Hepatocyte (in vitro differentiated cells): ENCODE results near the gene ERC2. TPM values are rescaled to one million over a fixed set of nuclear protein-coding genes. Genes with fewer than 3 reads are reported as not detected.

ENCODE experiments used
- DNase-seq: peaks from one replicate; pipeline ENCODE4 v3.0.0-alpha.2; 2016; ENCODE audit warnings: low spot score
- H2AFZ ChIP-seq: fragments of 200-600 bp; sonication (generic); 2 replicates; pipeline ENCODE4 v1.6.0; 2016; ENCODE audit warnings: antibody characterized with exemption, mild to moderate bottlenecking
- H3K27ac ChIP-seq: fragments of 200-600 bp; sonication (generic); 2 replicates; pipeline ENCODE4 v1.5.1; 2016; ENCODE audit warnings: mild to moderate bottlenecking
- H3K27me3 ChIP-seq: fragments of 200-600 bp; sonication (generic); 2 replicates; pipeline ENCODE4 v1.6.1; 2016
- H3K36me3 ChIP-seq: fragments of 200-600 bp; sonication (generic); replicated peaks from 2 replicates; pipeline ENCODE4 v1.5.1; 2016; ENCODE audit warnings: low read depth; ENCODE audit not compliant: insufficient read depth
- H3K4me1 ChIP-seq: fragments of 200-600 bp; sonication (generic); 2 replicates; pipeline ENCODE4 v1.5.1; 2016; ENCODE audit warnings: mild to moderate bottlenecking, moderate library complexity; ENCODE audit not compliant: insufficient read depth
- H3K4me2 ChIP-seq: fragments of 200-600 bp; sonication (generic); 2 replicates; pipeline ENCODE4 v1.6.0; 2016
- H3K4me3 ChIP-seq: fragments of 200-600 bp; sonication (generic); 2 replicates; pipeline ENCODE4 v1.5.1; 2016; ENCODE audit warnings: mild to moderate bottlenecking
- H3K79me2 ChIP-seq: fragments of 200-600 bp; sonication (generic); 2 replicates; pipeline ENCODE4 v1.6.0; 2017; ENCODE audit warnings: mild to moderate bottlenecking
- H3K9me2 ChIP-seq: fragments of 200-600 bp; sonication (generic); replicated peaks from 2 replicates; pipeline ENCODE4 v1.6.0; 2017; ENCODE audit warnings: mild to moderate bottlenecking; ENCODE audit not compliant: insufficient read depth
- H3K9me3 ChIP-seq: fragments of 200-600 bp; sonication (generic); 2 replicates; pipeline ENCODE4 v1.5.1; 2016; ENCODE audit warnings: low read depth, mild to moderate bottlenecking
- H4K20me1 ChIP-seq: fragments of 200-600 bp; sonication (generic); 2 replicates; pipeline ENCODE4 v1.6.0; 2016; ENCODE audit warnings: mild to moderate bottlenecking; ENCODE audit not compliant: insufficient read depth, poor library complexity, severe bottlenecking
- EZH2 ChIP-seq: fragments of 200-600 bp; sonication (generic); IDR thresholded peaks from 2 replicates; pipeline ENCODE4 v1.6.1; 2016; ENCODE audit warnings: antibody characterized with exemption, mild to moderate bottlenecking, borderline replicate concordance
- EZH2phosphoT487 ChIP-seq: fragments of 200-600 bp; sonication (generic); IDR thresholded peaks from one replicate; pipeline ENCODE4 v1.6.1; 2018; ENCODE audit warnings: antibody characterized with exemption, mild to moderate bottlenecking, low read depth, moderate library complexity; ENCODE audit not compliant: unreplicated experiment, severe bottlenecking
- WGBS: methylation state at CpG from one replicate; pipeline ENCODE4 v1.1.6; 2016; ENCODE audit warnings: low lambda C conversion rate; ENCODE audit errors: missing lambda C conversion rate; 5-methylcytosine and 5-hydroxymethylcytosine counted together
- polyA plus RNA-seq: library from polyadenylated mRNA; unstranded; fragments of >200 nt; fragmentation: Nextera tagmentation; extraction: Ambion mirVana; gene quantifications from 2 replicates; pipeline ENCODE4 v1.2.1, GENCODE V29; 2016
- total RNA-seq: library from RNA; depleted of rRNA; stranded (reverse); fragments of >200 nt; gene quantifications from 2 replicates; pipeline ENCODE4 v1.2.3, GENCODE V29; 2014
- TF ChIP-seq, protein P1 (sequence below): fragments of 200-600 bp; sonication (generic); IDR thresholded peaks from 2 replicates; pipeline ENCODE4 v1.5.1; 2016; ENCODE audit warnings: antibody characterized with exemption, mild to moderate bottlenecking; ENCODE audit not compliant: poor library complexity

Gene ERC2
- total and polyA plus RNA-seq, 2 experiments from 2014 or later: 1.2 to 5.3 TPM

DNA sequence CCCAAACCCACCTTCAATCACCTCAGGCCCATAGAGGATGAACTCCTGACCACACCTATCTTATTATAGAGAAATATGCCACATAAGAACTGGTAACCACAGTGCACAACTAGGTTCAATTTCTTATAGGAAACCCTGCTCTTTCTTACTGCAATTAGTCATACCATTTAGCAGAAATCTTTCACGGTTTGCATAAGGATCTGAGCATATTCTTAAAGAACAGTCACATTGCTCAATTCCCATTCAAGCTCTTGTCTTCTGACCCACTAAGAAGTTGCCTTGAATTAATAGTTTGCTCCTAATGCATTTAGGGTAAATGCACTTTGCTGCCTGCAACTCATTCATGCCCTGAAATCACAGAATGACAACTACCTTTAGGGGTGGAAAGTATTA, 9.2 kb downstream of the ERC2 start:
- H3K27me3 ChIP-seq: no peaks in the 10 kb centered on the region
- H3K79me2 ChIP-seq: no peaks in the 10 kb centered on the region
- H3K4me1 ChIP-seq: no peaks in the 10 kb centered on the region
- no peaks in the 10 kb centered on the region for H4K20me1 ChIP-seq
- no peaks in the 10 kb centered on the region for H3K36me3 ChIP-seq
- 81% methylated on average over 1 of the region's 1 CpG for WGBS
- H3K9me3 ChIP-seq: no peaks in the 10 kb centered on the region
- no peak overlapping the region for H2AFZ ChIP-seq
- H3K4me3 ChIP-seq: no peak overlapping the region
- H3K9me2 ChIP-seq: no peaks in the 10 kb centered on the region
- DNase-seq: no peak
- no peak overlapping the region for H3K4me2 ChIP-seq
- TF ChIP-seq, protein P1, sequence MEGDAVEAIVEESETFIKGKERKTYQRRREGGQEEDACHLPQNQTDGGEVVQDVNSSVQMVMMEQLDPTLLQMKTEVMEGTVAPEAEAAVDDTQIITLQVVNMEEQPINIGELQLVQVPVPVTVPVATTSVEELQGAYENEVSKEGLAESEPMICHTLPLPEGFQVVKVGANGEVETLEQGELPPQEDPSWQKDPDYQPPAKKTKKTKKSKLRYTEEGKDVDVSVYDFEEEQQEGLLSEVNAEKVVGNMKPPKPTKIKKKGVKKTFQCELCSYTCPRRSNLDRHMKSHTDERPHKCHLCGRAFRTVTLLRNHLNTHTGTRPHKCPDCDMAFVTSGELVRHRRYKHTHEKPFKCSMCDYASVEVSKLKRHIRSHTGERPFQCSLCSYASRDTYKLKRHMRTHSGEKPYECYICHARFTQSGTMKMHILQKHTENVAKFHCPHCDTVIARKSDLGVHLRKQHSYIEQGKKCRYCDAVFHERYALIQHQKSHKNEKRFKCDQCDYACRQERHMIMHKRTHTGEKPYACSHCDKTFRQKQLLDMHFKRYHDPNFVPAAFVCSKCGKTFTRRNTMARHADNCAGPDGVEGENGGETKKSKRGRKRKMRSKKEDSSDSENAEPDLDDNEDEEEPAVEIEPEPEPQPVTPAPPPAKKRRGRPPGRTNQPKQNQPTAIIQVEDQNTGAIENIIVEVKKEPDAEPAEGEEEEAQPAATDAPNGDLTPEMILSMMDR: no peak
- TF ChIP-seq EZH2phosphoT487 (no peak), EZH2 (no peak)
- no peak overlapping the region for H3K27ac ChIP-seq

DNA sequence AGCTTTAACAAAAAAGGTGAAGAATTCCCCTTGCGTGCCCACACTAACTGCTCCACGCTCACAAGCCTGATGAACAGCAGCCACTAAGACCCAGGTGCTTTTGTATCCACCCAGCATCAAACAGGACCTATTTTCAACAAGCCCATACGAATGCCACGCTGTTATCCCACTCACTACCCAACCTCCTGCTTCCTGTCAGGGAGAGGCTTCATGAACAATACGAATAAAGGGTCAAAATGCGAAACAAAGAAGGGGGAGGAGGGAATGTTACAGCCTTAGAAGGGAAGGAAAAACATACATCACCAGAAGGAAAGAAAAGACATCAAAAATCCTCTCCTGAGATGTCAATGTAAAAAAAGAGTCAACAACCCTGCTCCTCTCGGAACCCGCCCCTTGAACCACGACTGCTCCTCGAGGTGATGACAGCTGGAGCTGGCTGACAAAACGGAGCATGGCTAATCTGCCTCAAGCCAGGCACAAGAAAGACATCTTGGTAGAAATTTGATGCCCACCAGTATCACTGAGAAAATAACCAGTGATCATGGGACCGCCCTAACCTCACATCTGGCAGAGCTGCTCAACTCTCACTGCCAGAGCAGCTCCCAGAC, 9.7 kb downstream of the ERC2 start:
- Histone ChIP-seq H2AFZ (no peak overlapping the region), H3K79me2 (no peaks in the 10 kb centered on the region), H3K27ac (no peak overlapping the region), H3K4me1 (no peaks in the 10 kb centered on the region), H3K27me3 (no peaks in the 10 kb centered on the region), H3K9me3 (no peaks in the 10 kb centered on the region), H3K36me3 (no peaks in the 10 kb centered on the region), H3K4me2 (no peak overlapping the region), H3K9me2 (no peaks in the 10 kb centered on the region), H4K20me1 (no peaks in the 10 kb centered on the region), H3K4me3 (no peak overlapping the region)
- DNase-seq: no peak
- 77% methylated on average over 12 of the region's 12 CpGs for WGBS
- TF ChIP-seq, protein P1: no peak
- no peak for TF ChIP-seq EZH2
- no peak for TF ChIP-seq EZH2phosphoT487

DNA sequence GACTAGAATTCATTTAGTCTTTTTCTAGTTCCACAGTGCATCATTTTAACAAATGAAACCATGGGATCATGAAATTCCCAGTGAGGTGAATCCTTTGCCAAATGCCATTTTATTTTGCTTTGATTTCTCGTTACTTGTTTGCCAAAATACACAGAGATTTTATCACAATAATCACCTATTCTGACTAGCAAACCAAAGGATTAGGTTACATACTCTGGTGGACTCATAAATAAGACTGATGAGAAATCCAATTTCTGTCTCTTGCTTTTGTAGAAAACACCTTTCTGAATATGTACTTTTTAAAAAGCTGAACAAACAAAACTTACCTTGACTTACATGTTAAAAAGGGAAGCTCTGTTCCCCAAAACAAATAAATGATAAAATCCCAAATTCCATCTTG, 12.2 kb downstream of the ERC2 start:
- Histone ChIP-seq H3K27ac (no peak overlapping the region), H2AFZ (no peak overlapping the region), H3K4me1 (no peaks in the 10 kb centered on the region), H3K9me2 (no peaks in the 10 kb centered on the region), H3K36me3 (no peaks in the 10 kb centered on the region), H3K9me3 (no peaks in the 10 kb centered on the region), H3K79me2 (no peaks in the 10 kb centered on the region), H3K4me2 (no peak overlapping the region), H3K27me3 (no peaks in the 10 kb centered on the region), H4K20me1 (no peaks in the 10 kb centered on the region), H3K4me3 (no peak overlapping the region)
- TF ChIP-seq EZH2phosphoT487 (no peak), EZH2 (no peak)
- TF ChIP-seq, protein P1: no peak
- no peak for DNase-seq
- 41% methylated on average over 1 of the region's 1 CpG for WGBS

DNA sequence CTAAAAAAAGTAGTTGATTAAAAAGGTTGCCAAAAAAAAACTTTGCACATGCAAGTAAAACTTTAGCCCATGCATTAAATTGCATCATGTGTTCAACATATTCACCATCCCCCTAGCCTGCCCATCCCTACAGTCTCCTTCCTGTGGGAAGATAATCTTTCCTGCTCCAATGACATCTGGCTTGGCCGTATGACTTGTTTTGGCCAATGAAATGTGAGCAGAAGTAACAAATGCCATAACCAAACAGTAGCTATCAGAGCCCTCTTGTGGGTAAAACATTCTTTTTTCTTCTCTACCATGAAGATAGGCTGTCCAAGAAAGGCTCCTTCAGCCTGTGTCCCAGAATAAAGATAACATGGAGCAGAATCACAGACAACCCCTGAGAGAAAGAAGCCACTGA, 15.3 kb downstream of the ERC2 start:
- Histone ChIP-seq H3K27me3 (no peaks in the 10 kb centered on the region), H2AFZ (no peak overlapping the region), H3K79me2 (no peaks in the 10 kb centered on the region), H3K27ac (no peak overlapping the region), H3K4me3 (no peak overlapping the region), H3K9me3 (no peaks in the 10 kb centered on the region), H4K20me1 (no peaks in the 10 kb centered on the region), H3K9me2 (no peaks in the 10 kb centered on the region), H3K36me3 (no peaks in the 10 kb centered on the region), H3K4me1 (no peaks in the 10 kb centered on the region), H3K4me2 (no peak overlapping the region)
- DNase-seq: no peak
- TF ChIP-seq EZH2 (no peak), EZH2phosphoT487 (no peak)
- TF ChIP-seq, protein P1: no peak
- 40% methylated on average over 1 of the region's 1 CpG for WGBS
